ENCODE measurements around the gene ADD1.

- no peak for TF ChIP-seq CTCF (optimal IDR thresholded peaks at IDR 0.05 in 1 of 3, IDR thresholded peaks at IDR 0.05 in 1 of 3, conservative IDR thresholded peaks at IDR 0.05 in 1 of 3; ENCODE audit: extremely low read depth in 1 of 3, insufficient read depth in 2 of 3, low read length in 3 of 3)
- no peak for TF ChIP-seq EZH2 (IDR thresholded peaks at IDR 0.05; ENCODE audit: low read length)
Observed at GRCh38 chr4:2796849-2797544, 46.6 kb upstream of the ADD1 start.
